Body of pancreas (tissue), 4 donors: Measurements from ENCODE around the gene REV1. TPM values are rescaled to one million over a fixed set of nuclear protein-coding genes. Genes with fewer than 3 reads are reported as not detected.

Source experiments
- ATAC-seq: fragments of 150-250 bp; one replicate; pipeline ENCODE4 v1.9.1; 2016
- DNase-seq, 4 donors: peaks; one replicate each; pipeline ENCODE4 v3.0.0-alpha.2; 2019
- H3K27ac ChIP-seq, 4 donors: fragments of 200-600 bp; sonication (generic); 1 replicate in 3 of 4; 2 replicates in 1 of 4; pipeline versions ENCODE4 v1.5.1 to v1.6.1; 2016 to 2019; ENCODE audit warnings: mild to moderate bottlenecking in 1 of 4, mixed read lengths in 1 of 4, moderate library complexity in 1 of 4
- H3K27me3 ChIP-seq, 2 donors: fragments of 200-600 bp; sonication (generic); one replicate each; pipeline ENCODE4 v1.6.0; 2016; ENCODE audit warnings: mild to moderate bottlenecking in 1 of 2
- H3K36me3 ChIP-seq, 2 donors: fragments of 200-600 bp; sonication (generic); replicated peaks in 1 of 2; 2 replicates each; pipeline ENCODE4 v1.5.1; 2016; ENCODE audit warnings: low read depth in 2 of 2; ENCODE audit not compliant: insufficient read depth in 1 of 2
- H3K4me1 ChIP-seq: fragments of 200-600 bp; sonication (generic); one replicate; pipeline ENCODE4 v1.6.0; 2016
- H3K4me3 ChIP-seq, 2 donors: fragments of 200-600 bp; sonication (generic); 1 replicate in 1 of 2; 2 replicates in 1 of 2; pipeline ENCODE4 v1.5.1; 2016 to 2019
- H3K9me3 ChIP-seq, 3 donors: fragments of 200-600 bp; sonication (generic); 1 replicate in 2 of 3; 2 replicates in 1 of 3; pipeline ENCODE4 v1.5.1; 2016
- CTCF ChIP-seq, 7 experiments: fragments of 450-650 bp in 4 of 7; fragments of 200-600 bp in 3 of 7; sonication (generic) in 3 of 7; IDR thresholded peaks; one replicate each; pipeline ENCODE4 v1.5.1; 2016 to 2019; ENCODE audit warnings: antibody characterized with exemption in 7 of 7
- POLR2A ChIP-seq, 3 donors: fragments of 450-650 bp; IDR thresholded peaks; one replicate each; pipeline ENCODE4 v1.6.1; 2016; ENCODE audit warnings: antibody characterized with exemption in 3 of 3, mild to moderate bottlenecking in 2 of 3
- WGBS, 2 donors: methylation state at CpG; one replicate each; pipeline ENCODE4 v1.1.5; 2017; 5-methylcytosine and 5-hydroxymethylcytosine counted together
- intact Hi-C: fragments of 100-400 bp; cut with DNase I; formaldehyde crosslinking; loops from one replicate; pipeline ENCODE4 v1.15.1; 2023
- total RNA-seq, 2 donors: library from RNA; depleted of rRNA; stranded (reverse); fragments of >200 nt; gene quantifications; one replicate each; pipeline ENCODE4 v1.1.0, GENCODE V29; 2016

REV1 gene
- total RNA-seq, 2 donors from 2014 or later, result 27.0 to 51.1 TPM

GRCh38 chr2:99488539-99489062, 1.2 kb downstream of the REV1 start:
- Histone ChIP-seq H3K4me3 (peak overlapping the region; percentile 65 to 67), H3K36me3 (no peaks in the 10 kb centered on the region), H3K9me3 (no peaks in the 10 kb centered on the region), H3K27ac (peak overlapping the region; percentile 92 to 97 (median 96)), H3K27me3 (no peaks in the 10 kb centered on the region), H3K4me1 (peaks cover 33% of the 10 kb centered on the region)
- DNase-seq (no peak), ATAC-seq (no peak)
- intact Hi-C loops, result no loop called here
- 0% methylated on average over 6 to 8 of the region's 8 CpGs for WGBS, 2 donors
- no peak for TF ChIP-seq POLR2A (IDR thresholded peaks at IDR 0.05)
- TF ChIP-seq CTCF (IDR thresholded peaks at IDR 0.05), result no peak

- Histone ChIP-seq H3K27me3 (no peaks in the 10 kb centered on the region), H3K27ac (no peak overlapping the region), H3K9me3 (no peaks in the 10 kb centered on the region), H3K36me3 (no peaks in the 10 kb centered on the region), H3K4me1 (peaks cover 39% of the 10 kb centered on the region), H3K4me3 (no peak overlapping the region)
- WGBS, 2 donors, result no CpG with 5 or more reads among the region's 4 CpGs
- intact Hi-C loops, result no loop called here
- TF ChIP-seq POLR2A (IDR thresholded peaks at IDR 0.05), result no peak
- TF ChIP-seq CTCF (IDR thresholded peaks at IDR 0.05), result no peak
- ATAC-seq (no peak), DNase-seq (no peak)
These were observed 1.9 kb downstream of the REV1 start for GRCh38 chr2:99487906-99488305.

- H3K36me3 ChIP-seq, result no peaks in the 10 kb centered on the region
- no peak for DNase-seq
- intact Hi-C loops, result no loop called here
- ATAC-seq, result no peak
- no peak for TF ChIP-seq CTCF (IDR thresholded peaks at IDR 0.05)
- no peak for TF ChIP-seq POLR2A (IDR thresholded peaks at IDR 0.05)
- H3K4me1 ChIP-seq, result peaks cover 48% of the 10 kb centered on the region
- no peak overlapping the region for H3K4me3 ChIP-seq
- WGBS, 2 donors, result 84 to 92% methylated on average over 4 of the region's 4 CpGs
- no peaks in the 10 kb centered on the region for H3K27me3 ChIP-seq
- no peak overlapping the region for H3K27ac ChIP-seq
- no peaks in the 10 kb centered on the region for H3K9me3 ChIP-seq
These were observed 4.0 kb downstream of the REV1 start for GRCh38 chr2:99485824-99486223.

- WGBS, 2 donors, result 71 to 72% methylated on average over 3 of the region's 3 CpGs
- peaks cover 44% of the 10 kb centered on the region for H3K4me1 ChIP-seq
- H3K4me3 ChIP-seq, result no peak overlapping the region
- no peaks in the 10 kb centered on the region for H3K36me3 ChIP-seq
- ATAC-seq (no peak), DNase-seq (no peak)
- intact Hi-C loops, result no loop called here
- H3K27me3 ChIP-seq, result no peaks in the 10 kb centered on the region
- no peaks in the 10 kb centered on the region for H3K9me3 ChIP-seq
- TF ChIP-seq POLR2A (IDR thresholded peaks at IDR 0.05) (no peak), CTCF (IDR thresholded peaks at IDR 0.05) (no peak)
- no peak overlapping the region for H3K27ac ChIP-seq
These were observed 4.4 kb downstream of the REV1 start for GRCh38 chr2:99485411-99485810.

- Histone ChIP-seq H3K4me1 (peaks cover 45% of the 10 kb centered on the region), H3K27me3 (no peaks in the 10 kb centered on the region), H3K4me3 (no peak overlapping the region), H3K36me3 (no peaks in the 10 kb centered on the region), H3K27ac (no peak overlapping the region), H3K9me3 (no peaks in the 10 kb centered on the region)
- intact Hi-C loops, result no loop called here
- DNase-seq (no peak), ATAC-seq (no peak)
- TF ChIP-seq CTCF (IDR thresholded peaks at IDR 0.05), result no peak
- TF ChIP-seq POLR2A (IDR thresholded peaks at IDR 0.05), result no peak
- WGBS, 2 donors, result 69 to 78% methylated on average over 2 of the region's 2 CpGs
These were observed 5.6 kb downstream of the REV1 start for GRCh38 chr2:99484205-99484604.
